Aorta (tissue), 5 donors: ENCODE results near the gene EXTL2. TPM values are rescaled to one million over a fixed set of nuclear protein-coding genes. Genes with fewer than 3 reads are reported as not detected.
"Not testable (repeated sequence)": the region's sequence is repeated elsewhere in the genome, so short reads cannot be mapped to it uniquely, and the experiment has no call there.

Experiments used
- ATAC-seq: fragments of 200-7000 bp; cut with Tn5 transposase; one replicate; pipeline ENCODE4 v1.9.1; 2022; ENCODE audit warnings: moderate library complexity; ENCODE audit not compliant: low FRiP score
- DNase-seq, 2 donors: peaks; one replicate each; pipeline ENCODE4 v3.0.0-alpha.2; 2020
- H3K27ac ChIP-seq, 2 donors: one replicate each; pipeline ENCODE4 v1.5.1; 2013; ENCODE audit warnings: low read length in 2 of 2, mild to moderate bottlenecking in 2 of 2, moderate library complexity in 2 of 2, control low read depth in 1 of 2, inconsistent platforms in 1 of 2, low read depth in 1 of 2
- H3K27me3 ChIP-seq, 2 donors: one replicate each; pipeline ENCODE4 v1.6.1; 2013; ENCODE audit warnings: control low read depth in 1 of 2, low read length in 1 of 2, mild to moderate bottlenecking in 1 of 2, moderate library complexity in 1 of 2; ENCODE audit not compliant: insufficient read depth in 2 of 2, control insufficient read depth in 1 of 2
- H3K36me3 ChIP-seq, 2 donors: one replicate each; pipeline ENCODE4 v1.6.1; 2013; ENCODE audit warnings: control low read depth in 1 of 2, low read length in 1 of 2, mild to moderate bottlenecking in 1 of 2; ENCODE audit not compliant: insufficient read depth in 2 of 2, control insufficient read depth in 1 of 2
- H3K4me1 ChIP-seq, 2 donors: one replicate each; pipeline ENCODE4 v1.6.1; 2013; ENCODE audit warnings: low read length in 2 of 2, control low read depth in 1 of 2, mild to moderate bottlenecking in 1 of 2, moderate library complexity in 1 of 2; ENCODE audit not compliant: insufficient read depth in 2 of 2, control insufficient read depth in 1 of 2
- H3K4me3 ChIP-seq, 2 donors: one replicate each; pipeline ENCODE4 v1.5.1; 2013; ENCODE audit warnings: low read length in 2 of 2, control low read depth in 1 of 2, mild to moderate bottlenecking in 1 of 2
- H3K9me3 ChIP-seq: one replicate; pipeline ENCODE4 v1.6.1; 2013; ENCODE audit warnings: mild to moderate bottlenecking, low read length; ENCODE audit not compliant: control insufficient read depth
- WGBS, 2 donors: extraction: QIAGEN DNeasy Blood & Tissue Kit; methylation state at CpG; one replicate each; pipeline ENCODE4 v1.1.7; 2013; 5-methylcytosine and 5-hydroxymethylcytosine counted together
- intact Hi-C, 2 donors: fragments of 100-400 bp; cut with DNase I; formaldehyde crosslinking; loops; one replicate each; pipeline versions ENCODE4 v1.14.2 to v1.15.0; 2022
- polyA plus RNA-seq, 2 donors: library from polyadenylated mRNA; stranded (reverse); fragments of 200-250 nt; gene quantifications; one replicate each; pipeline ENCODE4 v1.2.3, GENCODE V29; 2013
- total RNA-seq, 2 donors: library from RNA; stranded (reverse); fragmentation: NEBNext Ultra II Directional; extraction: Animal tissue kit (Norgen Biotek cat#: 25700); gene quantifications; one replicate each; pipeline ENCODE4 v1.2.1, GENCODE V29; 2021
- donor health status: healthy with polysubstance abuse.
- donor health status: Bipolar disorder and iron deficiency.
- donor health status: DM: no; HTN: no; CAD: no.
- donor health status: DM: no; HTN: no; CAD: no.
- donor health status: DM: yes; HTN: yes; CAD: no.

Gene EXTL2
- total and polyA plus RNA-seq, 4 donors = 14.3 to 19.0 (median 17.4) TPM

GRCh38 chr1:100893718-100894117 lies 924 bp downstream of the EXTL2 start:
- H3K4me1 ChIP-seq = no peaks in the 10 kb centered on the region
- no peak overlapping the region for H3K4me3 ChIP-seq
- no peaks in the 10 kb centered on the region for H3K9me3 ChIP-seq
- intact Hi-C loops = loop anchor here (10.0 kb wide), 2 partner anchors 649 to 759 kb away; partner anchors contain the start of genes DBT (in 1 of the 2), SASS6 (in 1 of the 2) and TRMT13 (in 1 of the 2)
- DNase-seq (no peak), ATAC-seq (no peak)
- H3K27me3 ChIP-seq = no peaks in the 10 kb centered on the region
- 26 to 35% methylated on average over 2 of the region's 2 CpGs for WGBS, 2 donors
- H3K27ac ChIP-seq = no peak overlapping the region
- H3K36me3 ChIP-seq = no peaks in the 10 kb centered on the region

GRCh38 chr1:100892554-100892953 lies 2.1 kb downstream of the EXTL2 start:
- ATAC-seq (no peak), DNase-seq (no peak)
- H3K4me1 ChIP-seq = no peaks in the 10 kb centered on the region
- H3K9me3 ChIP-seq = no peaks in the 10 kb centered on the region
- intact Hi-C loops = loop anchor here (10.0 kb wide), 2 partner anchors 648 to 758 kb away; partner anchors contain the start of genes DBT (in 1 of the 2), SASS6 (in 1 of the 2) and TRMT13 (in 1 of the 2)
- no peak overlapping the region for H3K4me3 ChIP-seq
- H3K36me3 ChIP-seq = no peaks in the 10 kb centered on the region
- no peaks in the 10 kb centered on the region for H3K27me3 ChIP-seq
- H3K27ac ChIP-seq = no peak overlapping the region
- 95 to 99% methylated on average over 3 of the region's 3 CpGs for WGBS, 2 donors

- 97% methylated on average over 1 of the region's 1 CpG for WGBS, 2 donors
- intact Hi-C loops = loop anchor here (10.0 kb wide), 2 partner anchors 647 to 757 kb away; partner anchors contain the start of genes DBT (in 1 of the 2), SASS6 (in 1 of the 2) and TRMT13 (in 1 of the 2)
These were observed 3.3 kb downstream of the EXTL2 start for GRCh38 chr1:100891380-100891779.

GRCh38 chr1:100889869-100890482 lies 4.7 kb downstream of the EXTL2 start:
- not testable (repeated sequence) for H3K27ac ChIP-seq, H3K4me1 ChIP-seq, H3K9me3 ChIP-seq, DNase-seq, H3K27me3 ChIP-seq, H3K36me3 ChIP-seq, ATAC-seq, H3K4me3 ChIP-seq
- 95 to 99% methylated on average over 2 of the region's 2 CpGs for WGBS, 2 donors
- intact Hi-C loops = loop anchor here (10.0 kb wide), 2 partner anchors 645 to 755 kb away; partner anchors contain the start of genes DBT (in 1 of the 2), SASS6 (in 1 of the 2) and TRMT13 (in 1 of the 2)

More at GRCh38 chr1:100891380-100891779, 3.3 kb downstream of the EXTL2 start:
- no peaks in the 10 kb centered on the region for H3K36me3 ChIP-seq
- no peaks in the 10 kb centered on the region for H3K9me3 ChIP-seq
- no peaks in the 10 kb centered on the region for H3K4me1 ChIP-seq
- H3K27me3 ChIP-seq = no peaks in the 10 kb centered on the region
- ATAC-seq = no peak
- no peak overlapping the region for H3K27ac ChIP-seq
- no peak overlapping the region for H3K4me3 ChIP-seq
- no peak for DNase-seq

GRCh38 chr1:100889007-100889406 lies 5.6 kb downstream of the EXTL2 start:
- ATAC-seq, H3K4me1 ChIP-seq, H3K27me3 ChIP-seq, H3K9me3 ChIP-seq, DNase-seq, H3K4me3 ChIP-seq, H3K27ac ChIP-seq, intact Hi-C loops, H3K36me3 ChIP-seq: not testable (repeated sequence)
- WGBS, 2 donors = 96 to 100% methylated on average over 1 of the region's 1 CpG

GRCh38 chr1:100883963-100884362 lies 10.7 kb downstream of the EXTL2 start:
- Histone ChIP-seq H3K4me1 (no peaks in the 10 kb centered on the region), H3K27me3 (no peaks in the 10 kb centered on the region), H3K4me3 (no peak overlapping the region), H3K27ac (no peak overlapping the region), H3K36me3 (no peaks in the 10 kb centered on the region), H3K9me3 (no peaks in the 10 kb centered on the region)
- whole genome bisulfite sequencing, 2 donors = 39 to 44% methylated on average over 4 of the region's 4 CpGs
- DNase-seq (no peak), ATAC-seq (no peak)
- intact Hi-C loops = no loop called here

- intact Hi-C loops = no loop called here
- no peak for ATAC-seq
These were observed 11.9 kb downstream of the EXTL2 start for GRCh38 chr1:100882698-100883097.

GRCh38 chr1:100881687-100882086 lies 13.0 kb downstream of the EXTL2 start:
- Histone ChIP-seq H3K36me3 (peaks cover 0 to 2% of the 10 kb centered on the region in 2 donors), H3K27ac (no peak overlapping the region), H3K27me3 (no peaks in the 10 kb centered on the region), H3K4me3 (no peak overlapping the region), H3K4me1 (no peaks in the 10 kb centered on the region), H3K9me3 (no peaks in the 10 kb centered on the region)
- WGBS, 2 donors = 94 to 98% methylated on average over 3 of the region's 3 CpGs
- intact Hi-C loops = no loop called here
- ATAC-seq (no peak), DNase-seq (no peak)

More at GRCh38 chr1:100882698-100883097, 11.9 kb downstream of the EXTL2 start:
- no peak overlapping the region for H3K27ac ChIP-seq
- H3K27me3 ChIP-seq = no peaks in the 10 kb centered on the region
- no peaks in the 10 kb centered on the region for H3K4me1 ChIP-seq
- H3K9me3 ChIP-seq = no peaks in the 10 kb centered on the region
- no peaks in the 10 kb centered on the region for H3K36me3 ChIP-seq
- WGBS, 2 donors = 68 to 86% methylated on average over 2 of the region's 2 CpGs
- H3K4me3 ChIP-seq = no peak overlapping the region
- DNase-seq = no peak

GRCh38 chr1:100879422-100879821 lies 15.2 kb downstream of the EXTL2 start:
- DNase-seq (no peak), ATAC-seq (no peak)
- Histone ChIP-seq H3K36me3 (peaks cover 0 to 2% of the 10 kb centered on the region in 2 donors), H3K9me3 (no peaks in the 10 kb centered on the region), H3K27me3 (no peaks in the 10 kb centered on the region), H3K4me3 (no peak overlapping the region), H3K4me1 (no peaks in the 10 kb centered on the region), H3K27ac (no peak overlapping the region)
- intact Hi-C loops = no loop called here
